HEK293 (cell line): ENCODE results near the gene SP8.

Source experiments
- YY1 ChIP-seq: fragments of 450-650 bp; formaldehyde crosslinking; IDR thresholded peaks from 2 replicates; pipeline ENCODE4 v1.5.1; 2018; ENCODE audit warnings: missing biosample characterization, missing genetic modification characterization
- ZBTB7A ChIP-seq: fragments of 450-650 bp; formaldehyde crosslinking; IDR thresholded peaks from 2 replicates; pipeline ENCODE4 v1.5.1; 2016; ENCODE audit warnings: low read depth, missing biosample characterization, missing genetic modification characterization
- TF ChIP-seq, protein P1 (sequence below): fragments of 450-650 bp; formaldehyde crosslinking; IDR thresholded peaks from 2 replicates; pipeline ENCODE4 v1.5.1; 2016; ENCODE audit warnings: missing biosample characterization, missing genetic modification characterization

DNA sequence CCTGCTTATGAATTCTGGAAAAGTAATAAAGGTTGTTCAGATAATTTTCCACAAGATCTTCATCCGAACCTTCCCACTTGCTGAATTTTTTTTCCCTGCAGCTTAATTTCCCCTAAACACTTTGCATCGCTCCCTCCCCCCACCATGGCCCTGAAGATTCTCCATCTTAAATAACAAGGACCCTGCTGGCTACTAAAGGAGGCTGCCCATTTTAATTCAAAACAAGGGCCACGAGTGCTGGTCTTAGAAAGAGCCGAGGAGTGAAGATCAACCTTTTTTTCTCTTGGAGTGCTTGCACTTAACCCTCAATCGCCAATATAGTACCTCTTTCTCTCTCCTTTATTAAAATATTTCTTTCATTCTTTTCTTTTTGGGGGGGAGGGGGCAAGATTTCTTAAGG, 9.2 kb upstream of the SP8 start:
- TF ChIP-seq, protein P1, sequence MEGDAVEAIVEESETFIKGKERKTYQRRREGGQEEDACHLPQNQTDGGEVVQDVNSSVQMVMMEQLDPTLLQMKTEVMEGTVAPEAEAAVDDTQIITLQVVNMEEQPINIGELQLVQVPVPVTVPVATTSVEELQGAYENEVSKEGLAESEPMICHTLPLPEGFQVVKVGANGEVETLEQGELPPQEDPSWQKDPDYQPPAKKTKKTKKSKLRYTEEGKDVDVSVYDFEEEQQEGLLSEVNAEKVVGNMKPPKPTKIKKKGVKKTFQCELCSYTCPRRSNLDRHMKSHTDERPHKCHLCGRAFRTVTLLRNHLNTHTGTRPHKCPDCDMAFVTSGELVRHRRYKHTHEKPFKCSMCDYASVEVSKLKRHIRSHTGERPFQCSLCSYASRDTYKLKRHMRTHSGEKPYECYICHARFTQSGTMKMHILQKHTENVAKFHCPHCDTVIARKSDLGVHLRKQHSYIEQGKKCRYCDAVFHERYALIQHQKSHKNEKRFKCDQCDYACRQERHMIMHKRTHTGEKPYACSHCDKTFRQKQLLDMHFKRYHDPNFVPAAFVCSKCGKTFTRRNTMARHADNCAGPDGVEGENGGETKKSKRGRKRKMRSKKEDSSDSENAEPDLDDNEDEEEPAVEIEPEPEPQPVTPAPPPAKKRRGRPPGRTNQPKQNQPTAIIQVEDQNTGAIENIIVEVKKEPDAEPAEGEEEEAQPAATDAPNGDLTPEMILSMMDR (tag by site-specific recombination): no peak
- TF ChIP-seq YY1 (tag by site-specific recombination): no peak
- no peak for TF ChIP-seq ZBTB7A (tag by site-specific recombination)
